ENCODE measurements around the gene GBX2. TPM values are rescaled to one million over a fixed set of nuclear protein-coding genes. Genes with fewer than 3 reads are reported as not detected.
"Not testable (repeated sequence)": the region's sequence is repeated elsewhere in the genome, so short reads cannot be mapped to it uniquely, and the experiment has no call there.

GBX2 gene
- total RNA-seq, 1 donor from 2014 or later = not detected

DNA sequence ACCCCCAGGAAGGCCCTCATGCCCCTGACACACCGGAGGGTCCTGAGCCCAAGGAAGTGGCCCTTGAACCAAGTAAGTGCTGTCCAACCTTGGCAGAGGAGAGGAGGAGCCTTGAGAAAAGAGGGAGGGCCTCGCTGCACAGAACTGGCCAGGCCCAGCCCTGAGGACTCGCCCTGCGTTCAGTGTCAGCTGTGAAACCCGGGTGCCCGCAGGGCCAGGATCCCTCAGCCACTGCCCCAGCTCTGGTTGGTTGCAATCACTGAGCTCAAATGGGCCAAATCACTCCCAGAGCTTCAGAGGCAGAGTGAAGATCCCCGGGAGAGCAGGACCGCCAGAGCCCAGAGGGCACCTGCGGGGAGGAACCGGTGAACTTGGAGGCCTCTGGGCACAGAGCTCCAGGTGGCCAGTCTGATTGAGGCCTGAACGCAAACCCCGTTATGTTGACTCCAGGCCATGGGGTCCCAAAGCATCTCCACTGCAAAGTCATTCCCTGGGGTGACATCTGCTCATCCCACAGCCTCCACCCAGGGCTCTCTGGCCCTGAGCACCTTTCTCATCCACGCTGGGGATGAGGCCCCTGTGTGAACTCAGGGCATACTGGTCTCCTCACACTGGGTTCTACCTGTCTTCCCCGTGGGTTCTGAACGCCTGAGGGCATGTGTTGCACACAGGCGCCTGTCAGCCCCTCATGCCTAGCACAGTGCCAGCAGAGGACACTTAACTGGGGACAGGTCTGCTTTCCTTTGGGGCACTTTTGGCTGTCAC, 11.9 kb downstream of the GBX2 start:
- no peak for DNase-seq (ENCODE audit: low spot score)

GRCh38 chr2:236155406-236155805, 12.8 kb downstream of the GBX2 start:
- no peak for DNase-seq (ENCODE audit: low spot score)

DNA sequence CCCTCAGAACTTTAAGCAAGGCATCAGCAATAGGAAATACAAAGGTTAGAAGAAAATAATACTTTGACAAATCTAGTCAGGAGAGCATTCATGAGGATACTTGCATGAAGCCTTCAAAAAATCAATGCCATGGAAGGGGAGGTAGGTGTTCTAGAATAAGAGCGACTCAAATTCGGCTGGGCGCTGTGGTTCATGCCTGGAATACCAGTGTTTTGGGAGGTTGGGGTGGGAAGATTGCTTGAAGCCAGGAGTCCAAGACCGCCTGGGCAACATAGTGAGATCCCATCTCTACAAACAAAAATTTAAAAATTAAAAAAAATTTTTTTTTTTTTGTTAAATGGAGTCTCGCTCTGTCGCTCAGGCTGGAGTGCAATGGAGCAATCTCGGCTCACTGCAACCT, 21.8 kb downstream of the GBX2 start:
- DNase-seq (ENCODE audit: low spot score) = no peak

DNA sequence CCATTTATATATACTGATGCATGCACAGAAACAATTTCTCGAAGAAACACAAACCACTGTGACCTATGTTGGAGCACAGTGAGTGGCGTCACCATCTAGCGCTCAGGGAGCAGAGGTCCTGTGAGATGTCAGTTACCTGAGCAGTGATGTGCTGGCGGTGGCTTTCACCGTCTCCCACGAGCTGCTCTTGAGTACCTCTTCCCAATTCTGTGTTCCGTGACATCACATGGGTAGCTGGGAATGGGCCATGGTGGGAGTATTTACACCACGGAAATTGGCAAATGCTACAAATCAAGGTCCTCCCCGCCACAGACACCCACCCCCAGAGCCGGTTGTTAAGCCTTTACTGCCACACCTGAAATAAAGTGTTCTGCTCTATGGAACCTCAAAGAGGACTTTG, 24.4 kb downstream of the GBX2 start:
- DNase-seq (ENCODE audit: low spot score) = peak; percentile 17

- DNase-seq (ENCODE audit: low spot score) = not testable (repeated sequence)
Measured at GRCh38 chr2:236141616-236142015, 26.6 kb downstream of the GBX2 start.

DNA sequence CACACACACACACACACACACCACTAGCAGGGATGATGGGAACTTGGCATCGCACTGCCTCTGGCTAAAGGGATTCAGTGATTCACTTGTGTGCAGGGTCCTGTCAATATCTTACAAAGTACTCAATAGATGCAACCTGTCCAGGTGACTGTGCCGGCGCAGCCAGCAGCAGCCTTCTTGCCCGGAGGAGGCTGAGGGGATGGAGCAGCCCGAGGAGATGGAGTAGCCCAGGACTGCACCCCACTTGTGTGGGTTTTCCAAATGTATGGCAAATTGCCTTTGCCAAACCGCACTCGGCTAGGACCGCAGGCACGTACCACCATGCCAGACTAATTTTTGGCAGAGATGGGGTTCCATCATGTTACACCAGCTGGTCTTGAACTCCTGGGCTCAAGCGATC, 31.1 kb downstream of the GBX2 start:
- DNase-seq (ENCODE audit: low spot score) = no peak

DNA sequence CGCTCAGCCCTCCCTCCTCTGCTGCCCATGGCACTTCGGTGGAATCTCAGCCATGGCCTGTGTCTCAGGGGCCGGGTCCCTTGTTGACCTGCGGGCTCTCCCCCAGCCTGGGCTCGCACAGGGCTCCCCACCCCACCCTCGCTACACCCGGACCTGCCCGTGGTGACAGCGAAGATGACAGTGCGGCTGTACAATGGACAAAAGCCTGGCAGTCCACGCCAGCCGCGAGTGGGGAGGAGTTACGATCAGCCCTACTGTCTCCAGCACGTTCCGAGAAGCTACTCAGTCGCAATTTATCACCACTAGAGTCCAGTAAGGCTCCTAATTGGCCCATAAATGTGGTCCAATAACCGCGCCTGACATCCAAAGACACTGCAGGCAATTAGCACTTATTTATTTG, 31.6 kb downstream of the GBX2 start:
- DNase-seq (ENCODE audit: low spot score) = no peak

GRCh38 chr2:236133410-236134012, 34.7 kb downstream of the GBX2 start:
- DNase-seq (ENCODE audit: low spot score) = no peak

GRCh38 chr2:236131073-236131692, 37.0 kb downstream of the GBX2 start:
- no peak for DNase-seq (ENCODE audit: low spot score)

- no peak for DNase-seq (ENCODE audit: low spot score)
Measured at GRCh38 chr2:236130349-236130998, 37.7 kb downstream of the GBX2 start.

DNA sequence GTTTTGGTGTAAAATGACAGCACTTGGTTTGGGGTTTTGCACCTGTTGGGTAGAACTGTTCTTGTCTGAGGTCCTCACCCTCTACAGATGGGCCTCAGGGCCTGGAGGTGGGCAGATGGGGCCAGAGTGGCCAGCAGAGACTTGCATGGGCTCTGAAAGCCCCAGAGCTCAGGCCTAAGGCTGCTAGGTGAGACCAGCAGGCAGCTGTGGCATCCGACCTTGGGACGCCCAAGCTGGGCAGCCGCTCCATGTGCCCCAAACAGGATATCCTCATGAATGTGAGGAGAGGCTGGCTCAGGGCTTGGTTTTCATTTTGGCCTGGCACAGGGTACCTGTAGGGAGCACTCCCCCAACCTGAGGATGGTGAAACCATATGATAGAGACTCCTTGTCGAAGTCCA, 38.3 kb downstream of the GBX2 start:
- DNase-seq (ENCODE audit: low spot score) = no peak

DNA sequence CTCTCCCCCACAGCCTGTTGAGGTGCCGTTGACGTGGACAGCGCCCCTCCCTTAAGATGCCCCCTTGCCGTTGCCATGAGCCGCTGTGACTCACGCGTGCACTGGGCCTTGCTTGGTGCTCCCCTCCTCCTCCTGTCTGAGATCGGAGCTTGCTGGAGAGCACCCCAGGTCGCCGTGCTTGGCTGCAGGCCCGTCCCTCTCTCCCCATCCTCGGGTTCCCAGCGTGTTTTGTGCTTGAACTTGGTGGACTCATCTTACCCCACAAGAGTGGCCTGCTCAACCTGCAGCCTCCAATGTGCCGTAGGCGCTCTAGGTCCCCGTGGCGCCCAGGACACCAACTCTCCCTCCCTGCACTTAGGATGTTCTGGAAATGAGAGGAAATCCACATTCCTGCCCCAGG, 39.9 kb downstream of the GBX2 start:
- DNase-seq (ENCODE audit: low spot score) = no peak

DNA sequence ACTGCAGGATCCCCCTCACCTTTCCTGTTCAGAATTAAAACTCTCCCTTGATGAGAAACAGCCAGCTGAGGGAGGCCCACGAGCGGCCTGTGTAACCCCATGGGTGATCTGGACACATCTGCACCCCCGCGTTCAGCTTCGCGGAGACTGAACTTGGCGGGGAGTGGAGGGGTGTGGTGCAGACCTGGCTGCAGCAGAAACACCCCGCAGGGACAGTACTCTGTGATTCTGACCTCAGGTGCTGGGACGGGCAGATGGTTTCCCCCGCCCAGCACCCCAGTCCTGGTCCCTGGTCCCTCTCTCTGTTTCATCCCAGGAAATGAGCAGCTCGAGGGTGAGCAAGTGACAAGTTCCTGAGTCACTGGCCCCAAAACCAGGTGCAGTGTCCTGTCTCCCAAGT, 41.2 kb downstream of the GBX2 start:
- DNase-seq (ENCODE audit: low spot score) = no peak

- DNase-seq (ENCODE audit: low spot score) = no peak
Measured at GRCh38 chr2:236125541-236125940, 42.6 kb downstream of the GBX2 start.

DNA sequence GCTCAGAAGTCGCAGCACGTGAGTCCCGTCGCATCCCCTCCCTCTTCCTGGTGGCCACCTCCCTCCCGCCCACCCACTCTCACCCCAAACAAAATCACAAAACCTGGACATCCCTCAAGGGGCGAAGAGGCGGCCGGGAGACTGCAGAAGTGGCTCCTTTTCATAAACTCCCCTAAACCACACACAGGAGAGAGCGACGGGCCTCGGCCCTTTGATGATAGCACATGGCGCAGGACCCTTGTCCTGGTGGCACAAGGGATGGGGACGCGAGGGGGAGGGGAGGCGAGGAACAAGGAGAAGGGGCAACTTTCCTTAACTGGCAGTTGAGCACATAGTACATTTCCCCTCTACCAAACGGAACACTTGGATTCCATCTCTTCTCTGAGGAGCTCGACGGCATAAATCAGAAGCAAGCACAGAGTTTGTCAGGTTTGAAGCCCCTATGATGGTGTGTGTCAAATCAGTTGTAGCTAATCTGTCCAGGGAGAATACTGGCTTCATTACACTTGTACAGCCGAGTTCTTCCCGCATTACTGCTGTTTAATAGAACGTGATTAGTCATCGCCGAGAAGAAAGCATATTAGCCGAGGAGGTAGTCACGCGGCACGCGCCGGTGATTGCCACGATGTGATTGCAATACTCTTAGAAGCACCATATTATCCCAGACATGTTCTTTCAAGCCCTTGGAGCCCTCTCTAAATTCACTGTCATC, 43.8 kb downstream of the GBX2 start:
- no peak for DNase-seq (ENCODE audit: low spot score)

DNA sequence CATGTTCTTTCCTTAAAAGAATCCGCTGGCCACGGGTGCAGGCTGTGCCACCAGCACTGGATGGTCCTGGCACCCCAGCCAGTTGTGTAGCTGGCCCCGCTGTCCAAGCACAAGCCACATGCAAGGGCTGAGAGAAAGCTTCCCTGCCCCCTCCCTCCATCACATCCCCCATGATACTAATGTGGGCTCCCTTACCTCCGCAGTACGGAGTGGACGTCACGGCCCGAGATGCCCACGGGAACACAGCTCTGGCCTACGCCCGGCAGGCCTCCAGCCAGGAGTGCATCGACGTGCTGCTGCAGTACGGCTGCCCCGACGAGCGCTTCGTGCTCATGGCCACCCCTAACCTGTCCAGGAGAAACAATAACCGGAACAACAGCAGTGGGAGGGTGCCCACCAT, 44.5 kb downstream of the GBX2 start:
- DNase-seq (ENCODE audit: low spot score) = no peak

- DNase-seq (ENCODE audit: low spot score) = no peak
Measured at GRCh38 chr2:236122236-236122635, 46.0 kb downstream of the GBX2 start.

DNA sequence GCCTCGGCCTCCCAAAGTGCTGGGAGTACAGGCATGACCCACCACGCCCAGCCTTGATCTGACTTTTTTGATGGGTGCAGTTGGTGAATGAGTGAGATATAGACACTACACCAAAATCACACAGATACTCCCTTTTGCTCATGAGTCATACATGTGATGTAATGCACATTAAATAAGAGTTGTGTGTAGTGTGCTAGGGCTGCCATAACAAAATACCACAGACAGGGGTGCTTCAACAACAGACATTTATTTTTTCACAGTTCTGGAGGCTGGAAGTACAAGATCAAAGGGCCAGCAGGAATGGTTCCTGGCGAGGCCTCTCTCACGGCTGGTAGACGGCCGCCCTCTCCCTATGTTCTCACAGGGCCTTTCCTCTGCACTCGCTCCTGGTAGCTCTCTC, 46.6 kb downstream of the GBX2 start:
- no peak for DNase-seq (ENCODE audit: low spot score)

DNA sequence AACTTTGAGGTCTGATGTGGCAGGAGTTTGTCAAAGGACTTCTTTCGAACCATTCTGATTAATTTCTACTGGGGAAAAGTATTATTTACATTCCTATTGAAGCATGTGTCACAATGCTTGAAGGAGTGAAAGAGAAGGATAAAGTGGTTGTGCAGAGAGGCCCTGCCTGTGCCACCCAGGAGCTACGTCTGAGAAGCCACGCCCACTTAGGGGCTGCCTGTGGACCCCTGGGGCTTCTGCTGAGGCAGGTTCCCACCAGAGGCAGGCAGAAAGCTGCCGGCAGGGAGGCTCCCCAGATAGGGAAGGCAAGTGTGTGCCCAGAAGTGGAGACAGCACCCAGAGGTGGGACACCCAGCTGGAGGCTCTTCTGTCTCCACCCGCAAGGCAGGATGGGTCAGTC, 47.4 kb downstream of the GBX2 start:
- DNase-seq (ENCODE audit: low spot score) = no peak

DNA sequence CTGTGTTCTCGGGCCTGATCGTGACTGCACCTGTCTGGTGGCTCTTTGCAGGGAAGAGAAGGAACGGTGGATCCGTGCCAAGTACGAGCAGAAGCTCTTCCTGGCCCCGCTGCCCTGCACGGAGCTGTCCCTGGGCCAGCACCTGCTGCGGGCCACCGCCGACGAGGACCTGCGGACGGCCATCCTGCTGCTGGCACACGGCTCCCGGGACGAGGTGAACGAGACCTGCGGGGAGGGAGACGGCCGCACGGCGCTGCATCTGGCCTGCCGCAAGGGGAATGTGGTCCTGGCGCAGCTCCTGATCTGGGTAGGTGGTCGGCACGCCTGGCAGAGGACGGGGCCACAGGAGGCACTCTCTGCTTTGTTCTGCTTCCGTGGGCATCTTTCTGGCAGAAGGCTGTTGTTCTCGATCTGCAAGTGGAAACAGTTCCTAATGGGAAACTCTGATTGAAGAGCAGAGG, 48.0 kb downstream of the GBX2 start:
- DNase-seq (ENCODE audit: low spot score) = no peak

DNA sequence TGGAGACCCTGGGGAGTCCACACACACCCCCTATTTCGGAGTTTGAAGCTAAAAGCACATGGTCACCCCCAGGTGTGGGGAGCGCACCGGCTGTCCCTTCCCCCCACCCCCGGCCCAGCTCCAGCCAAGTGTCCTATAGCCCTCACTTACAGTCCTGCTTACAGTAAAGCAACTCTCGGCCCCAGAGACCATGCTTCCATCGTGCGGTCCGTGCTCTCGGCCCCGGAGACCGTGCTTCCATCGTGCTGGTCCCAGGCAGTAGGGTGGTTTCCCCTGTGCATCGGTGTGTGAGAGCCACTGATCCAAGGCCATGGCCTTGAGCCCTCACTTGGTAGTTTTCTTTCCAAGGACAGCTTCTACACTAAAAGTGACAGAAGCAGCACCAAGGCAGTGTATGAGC, 48.7 kb downstream of the GBX2 start:
- DNase-seq (ENCODE audit: low spot score) = no peak

DNA sequence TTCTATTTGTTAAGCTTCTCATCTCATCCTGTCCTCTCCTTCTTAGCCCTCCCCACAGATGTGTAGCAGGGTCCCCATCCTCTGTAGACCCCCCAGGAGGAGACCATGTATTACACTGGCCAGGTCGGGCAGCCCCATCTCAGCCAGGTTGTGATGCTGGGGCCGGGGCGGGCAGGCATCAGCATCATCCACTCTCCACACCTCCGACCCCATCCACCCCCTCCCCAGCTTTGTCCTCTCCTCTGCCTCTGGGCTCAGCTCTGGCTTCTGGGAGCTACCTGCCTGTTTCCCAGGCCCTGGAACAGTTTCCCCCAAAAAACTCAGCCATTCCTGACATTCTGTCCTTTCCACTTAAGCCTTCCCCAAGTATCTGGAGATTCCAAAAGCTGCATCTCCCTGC, 49.2 kb downstream of the GBX2 start:
- DNase-seq (ENCODE audit: low spot score) = no peak

Data from ureter (tissue), 1 donor.